ENCODE measurements around the gene CLN5.
A peak's percentile ranks its signal among the peaks of the same experiment; 100 is the strongest.

CLN5 gene

DNA sequence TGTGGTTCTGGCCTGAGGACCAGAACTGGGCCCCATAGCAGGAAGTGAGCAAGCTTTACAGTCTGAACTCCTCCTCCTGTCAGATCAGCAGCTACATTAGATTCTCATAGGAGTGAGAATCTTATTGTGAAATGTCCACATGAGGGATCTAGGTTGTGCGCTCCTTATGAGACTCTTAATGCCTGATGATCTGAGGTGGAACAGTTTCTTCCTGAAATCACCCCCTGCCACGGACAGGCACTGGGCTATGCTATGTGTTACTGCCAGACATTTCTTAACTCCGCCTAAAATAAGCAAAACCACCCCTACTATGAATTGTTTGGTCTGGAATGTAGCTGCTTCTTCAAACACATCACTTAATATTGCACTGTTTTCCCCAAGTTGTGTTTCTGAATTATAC is 30.5 kb downstream of the CLN5 start:
- no peak for DNase-seq

DNA sequence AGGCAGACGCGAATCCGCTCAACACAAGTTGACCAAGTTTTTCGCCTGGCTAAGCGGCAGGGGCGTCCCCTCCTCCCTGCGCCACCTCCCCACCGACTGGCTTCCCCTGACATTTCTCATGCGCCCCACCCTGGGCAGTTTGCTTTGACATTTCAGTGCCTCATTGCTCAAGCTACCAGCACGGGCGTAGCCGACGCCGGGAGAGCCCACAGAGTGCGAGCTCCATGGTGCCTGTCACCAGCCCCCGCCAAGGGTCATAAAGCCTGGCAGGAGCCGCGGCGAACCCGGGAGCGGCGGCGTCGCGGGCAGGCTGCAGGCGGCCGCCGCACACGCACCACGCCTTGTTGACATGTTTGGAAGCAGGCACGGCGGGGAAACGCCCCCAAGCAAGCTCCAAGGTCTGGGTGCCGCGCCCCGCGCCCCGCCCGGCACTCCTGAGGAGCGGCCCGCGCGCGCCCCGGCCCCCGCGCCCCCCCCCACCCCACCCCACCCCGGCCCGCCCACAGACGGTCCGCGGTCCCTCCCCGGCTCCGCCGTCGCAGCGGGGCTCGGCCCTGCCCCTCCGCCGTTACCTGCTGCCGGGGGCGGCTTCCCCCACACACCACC is 34.5 kb downstream of the CLN5 start:
- peak; percentile 79 for DNase-seq

DNA sequence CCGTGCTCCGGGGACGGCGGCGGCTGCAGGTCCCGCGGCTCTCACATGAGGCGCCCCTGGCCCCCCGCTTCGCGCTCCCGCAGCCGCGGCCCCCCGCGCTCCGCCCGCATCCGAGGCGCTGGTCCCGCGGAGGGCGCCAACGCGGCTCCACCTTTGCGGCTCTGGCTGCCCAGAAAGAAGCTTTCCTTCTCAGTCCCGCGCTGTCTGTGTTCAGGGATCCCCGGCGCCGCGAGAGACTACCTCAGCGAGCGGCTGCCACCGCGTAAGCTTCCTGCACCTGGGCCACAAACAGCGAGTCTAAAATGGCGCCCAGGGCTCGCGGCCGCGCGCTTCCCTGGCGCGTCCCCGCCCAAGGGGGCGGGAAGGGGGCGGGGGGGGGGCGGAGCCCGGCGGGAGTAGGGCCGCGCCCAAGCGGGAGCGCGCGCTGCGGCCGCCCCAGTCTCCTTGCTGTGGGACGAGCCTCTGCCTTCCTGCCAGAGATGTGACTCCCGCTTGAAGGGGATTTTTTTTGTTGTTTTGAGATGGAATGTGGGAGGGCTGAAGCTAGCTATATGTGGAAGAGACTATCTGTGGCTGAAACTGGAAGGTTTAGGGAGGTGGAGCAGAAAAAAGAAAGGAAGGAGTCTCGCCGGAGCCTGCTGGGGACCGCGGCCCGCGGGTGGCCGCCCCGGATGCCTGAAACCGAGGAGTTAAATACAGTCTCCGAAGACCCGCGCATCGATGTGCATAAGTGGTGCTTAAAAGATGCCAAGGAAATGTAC is 35.2 kb downstream of the CLN5 start, which contains the start of gene FBXL3:
FBXL3 (minus strand) TSS at position 299 of the 761 bp plus-strand sequence. CDS start 5,299 bp downstream, outside the sequence.
- DNase-seq: peak; percentile 83

DNA sequence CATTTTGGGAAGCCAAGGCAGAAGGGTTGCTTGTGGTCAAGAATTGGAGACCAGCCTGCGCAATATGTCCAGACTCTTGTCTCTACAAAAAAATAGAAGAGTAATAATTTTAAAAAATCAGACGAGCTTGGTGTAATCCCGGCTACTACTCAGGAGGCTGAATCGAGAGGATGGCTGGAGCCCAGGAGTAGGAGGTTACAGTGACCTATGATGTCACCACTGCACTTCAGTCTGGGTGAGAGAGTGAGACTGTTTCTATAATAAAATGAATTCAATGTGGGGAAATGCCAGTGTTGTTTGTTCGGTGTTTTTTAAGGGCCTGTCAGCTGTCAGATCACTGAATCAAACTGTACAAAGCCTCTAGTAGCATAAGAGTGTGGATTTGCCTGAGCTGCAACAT is 36.3 kb downstream of the CLN5 start:
- no peak for DNase-seq

DNA sequence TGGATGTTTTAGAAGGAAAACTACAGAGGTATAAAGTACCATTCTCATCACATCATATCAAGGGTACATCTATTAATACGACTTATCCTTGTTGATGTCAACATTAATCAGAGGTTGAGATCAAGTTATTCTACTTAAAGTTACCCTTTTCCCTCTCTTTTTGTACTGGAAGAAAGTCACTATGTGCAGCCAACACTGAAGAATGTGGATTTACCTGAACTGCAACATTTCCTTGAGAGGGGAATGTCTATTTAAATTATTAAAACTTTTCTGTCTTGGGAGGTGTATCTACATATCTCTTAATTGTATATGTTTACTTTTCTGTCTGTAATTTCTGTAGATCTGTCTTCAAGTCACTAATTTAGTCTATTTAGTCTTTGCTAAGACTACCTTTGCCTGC is 37.6 kb downstream of the CLN5 start:
- DNase-seq: no peak

DNA sequence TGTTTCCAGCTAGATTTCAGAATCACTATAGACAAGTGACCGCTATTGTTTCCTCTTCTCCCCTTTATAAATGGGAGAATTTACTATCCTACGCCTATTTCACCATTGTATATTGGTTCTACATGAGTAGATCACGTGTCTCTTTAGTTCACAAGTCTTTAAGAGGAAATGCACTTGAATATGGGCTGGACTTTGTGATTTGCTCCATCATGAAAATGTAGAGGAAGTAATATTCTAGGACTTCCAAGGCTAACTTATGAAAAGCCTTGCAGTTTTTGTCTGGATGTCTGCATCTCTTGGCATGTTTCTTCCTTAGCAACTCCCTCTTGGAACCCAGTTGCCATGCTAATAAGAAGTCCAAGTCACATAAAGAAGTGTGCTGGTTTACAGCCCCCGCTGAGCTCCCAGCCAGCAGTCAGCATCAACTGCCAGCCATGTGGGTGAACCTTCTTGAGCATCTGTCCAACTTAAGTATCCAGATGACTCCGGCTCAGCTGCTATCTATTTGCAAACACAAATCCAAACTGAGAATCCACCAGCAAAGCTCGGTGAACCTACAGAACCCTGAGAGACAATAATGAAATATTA is 39.9 kb downstream of the CLN5 start:
- no peak for DNase-seq

DNA sequence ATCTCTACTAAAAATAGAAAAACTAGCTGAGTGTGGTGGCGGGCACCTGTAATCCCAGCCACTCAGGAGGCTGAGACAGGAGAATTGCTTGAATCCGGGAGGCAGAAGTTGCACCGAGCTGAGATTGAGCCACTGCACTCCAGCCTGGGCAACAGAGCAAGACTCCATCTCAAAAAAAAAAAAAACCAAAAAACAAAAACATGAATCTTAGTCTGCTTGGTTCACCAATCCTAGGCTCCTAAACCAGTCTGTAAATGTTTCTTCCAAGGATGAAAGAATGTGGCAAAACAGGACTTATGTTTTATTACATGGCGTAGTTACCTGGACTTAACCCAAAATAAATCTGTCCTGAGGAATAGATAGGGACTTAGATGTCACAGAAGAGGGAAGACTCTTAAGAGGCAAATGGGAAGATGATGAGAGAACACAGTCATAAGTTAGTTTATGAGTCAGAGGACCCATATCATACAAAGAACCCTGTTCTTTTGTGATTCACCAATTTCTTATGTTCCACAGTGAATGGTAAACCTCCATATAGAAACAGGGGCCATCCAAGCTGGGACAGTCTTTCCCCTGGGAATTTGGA is 41.9 kb downstream of the CLN5 start:
- DNase-seq: no peak

DNA sequence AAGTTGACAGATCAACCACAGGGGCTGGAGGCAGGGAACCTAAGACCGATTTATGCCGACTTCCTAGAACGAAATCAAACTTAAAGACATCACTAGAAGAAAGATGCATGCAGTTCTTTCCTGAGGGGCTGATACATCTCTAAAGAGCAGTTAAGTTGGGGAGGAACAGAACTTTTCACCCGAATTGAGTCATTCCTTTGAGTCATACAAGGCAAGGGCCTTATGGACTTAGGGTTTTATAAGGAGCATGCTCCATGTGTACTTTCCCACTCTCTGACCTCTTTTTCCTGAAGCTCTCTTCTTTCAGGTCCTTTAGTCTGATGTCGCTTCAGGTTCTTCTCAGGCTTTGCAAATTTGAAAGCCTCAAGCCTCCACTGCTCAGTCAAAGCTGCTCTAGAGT is 43.0 kb downstream of the CLN5 start:
- no peak for DNase-seq

DNA sequence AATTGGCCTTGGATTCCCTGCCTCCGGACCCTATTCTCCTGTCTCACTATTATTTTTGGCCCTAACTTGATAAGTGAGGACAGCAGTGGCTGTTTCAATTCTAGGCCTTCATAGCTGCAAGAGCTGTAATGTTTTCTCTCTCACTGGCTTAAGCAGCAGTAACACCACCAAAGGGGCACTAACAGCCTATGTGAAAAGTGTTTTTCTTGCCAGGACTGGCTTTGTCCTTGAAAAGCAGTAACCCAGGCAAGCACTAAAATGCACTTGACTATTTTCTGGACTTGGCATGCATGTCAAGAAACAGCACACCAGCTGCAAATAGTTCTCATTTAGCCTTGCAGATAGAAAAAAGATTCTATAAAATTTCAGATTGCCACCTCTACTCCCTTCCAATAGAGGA is 44.4 kb downstream of the CLN5 start:
- DNase-seq: no peak

DNA sequence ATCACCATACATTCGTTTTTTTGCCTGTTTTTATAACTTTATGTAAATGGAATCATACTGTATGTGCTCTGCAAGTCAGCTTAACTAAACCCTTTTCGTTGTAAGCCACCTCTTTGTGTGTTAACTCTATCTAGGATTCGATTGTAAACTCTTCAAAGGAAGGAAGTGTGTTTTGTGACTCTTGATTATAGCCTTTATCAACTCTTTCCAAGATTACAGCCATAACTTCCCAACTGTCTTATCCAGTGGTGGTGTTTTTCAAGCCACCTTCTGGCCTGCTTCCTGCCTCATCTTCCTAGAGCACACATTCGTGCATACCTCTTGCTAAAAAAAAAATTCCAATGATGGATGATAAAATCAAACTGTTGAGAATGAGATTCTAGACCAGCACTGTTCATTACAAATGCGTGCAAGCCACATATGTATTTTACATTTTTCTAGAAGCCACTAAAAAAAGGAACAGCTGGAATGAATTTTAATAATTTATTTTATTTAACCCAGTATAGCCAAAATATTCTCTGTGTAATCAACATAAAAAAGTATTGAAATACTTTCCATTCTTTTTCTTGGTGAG is 47.1 kb downstream of the CLN5 start:
- no peak for DNase-seq

DNA sequence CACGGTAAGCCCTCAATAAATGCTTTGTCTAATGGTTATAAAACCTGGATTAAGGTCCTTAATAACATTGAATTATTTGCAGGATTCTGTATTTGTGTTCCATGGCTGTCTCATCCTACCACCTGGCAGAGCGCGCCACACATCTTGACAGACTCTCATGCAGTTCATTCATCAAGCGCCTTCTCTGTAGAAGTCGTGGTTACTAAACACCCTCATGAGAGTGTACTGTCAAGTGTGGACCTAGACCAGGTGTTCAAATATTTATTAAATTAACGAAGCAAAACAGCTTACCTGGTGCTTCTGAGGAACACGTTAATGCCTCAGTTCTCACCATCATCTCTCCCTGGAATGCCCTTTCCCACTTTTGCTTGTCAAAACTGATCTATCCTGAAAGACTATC is 48.2 kb downstream of the CLN5 start:
- no peak for DNase-seq

DNA sequence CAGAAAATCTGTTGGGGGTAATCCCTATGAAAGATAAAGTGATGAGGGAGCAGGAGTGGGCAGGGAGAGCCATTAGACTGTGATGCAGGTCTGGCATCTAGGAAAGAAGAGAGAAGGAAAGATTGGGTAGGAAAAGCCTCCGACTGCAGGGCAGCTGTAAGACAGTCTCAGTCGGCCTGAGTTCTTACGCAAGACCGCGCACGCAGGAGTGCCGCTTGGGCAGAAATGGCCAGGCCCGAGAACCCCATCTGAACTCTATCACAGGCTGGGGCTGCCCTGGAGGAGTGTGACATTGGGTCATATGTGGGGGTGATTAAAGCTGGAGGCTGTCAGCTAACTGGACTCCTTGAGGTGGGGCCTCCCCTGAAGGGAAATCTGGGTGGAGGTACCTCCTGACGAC is 49.0 kb downstream of the CLN5 start:
- no peak for DNase-seq

DNA sequence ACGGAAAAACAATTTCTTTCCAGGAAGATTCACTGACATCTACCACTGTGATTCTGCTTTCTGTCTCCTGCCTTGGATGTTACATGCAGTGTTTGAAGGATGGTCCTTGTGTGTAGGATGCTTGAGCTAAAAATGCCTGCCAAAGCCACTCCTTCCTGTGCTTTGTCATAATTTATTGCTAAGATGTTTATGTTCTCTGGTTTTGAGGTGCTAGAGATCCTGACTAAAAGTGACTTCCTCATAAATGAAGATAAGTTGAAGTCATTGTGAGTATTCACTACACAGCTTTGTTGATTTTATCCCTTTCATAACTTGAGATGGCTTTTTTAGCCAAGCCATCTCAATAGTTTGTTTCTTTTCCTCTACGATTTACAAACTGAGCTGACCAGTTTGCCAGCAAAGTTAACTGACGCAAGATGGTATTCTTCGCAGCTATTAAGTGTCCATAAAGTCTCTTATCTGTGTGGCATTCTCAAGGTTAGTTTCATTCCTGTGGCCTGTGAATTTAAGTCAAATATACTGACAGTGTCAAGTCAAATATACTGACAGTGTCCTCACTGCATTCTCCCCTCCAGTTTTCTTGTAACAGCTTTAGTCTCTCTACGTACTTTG is 50.8 kb downstream of the CLN5 start:
- no peak for DNase-seq

DNA sequence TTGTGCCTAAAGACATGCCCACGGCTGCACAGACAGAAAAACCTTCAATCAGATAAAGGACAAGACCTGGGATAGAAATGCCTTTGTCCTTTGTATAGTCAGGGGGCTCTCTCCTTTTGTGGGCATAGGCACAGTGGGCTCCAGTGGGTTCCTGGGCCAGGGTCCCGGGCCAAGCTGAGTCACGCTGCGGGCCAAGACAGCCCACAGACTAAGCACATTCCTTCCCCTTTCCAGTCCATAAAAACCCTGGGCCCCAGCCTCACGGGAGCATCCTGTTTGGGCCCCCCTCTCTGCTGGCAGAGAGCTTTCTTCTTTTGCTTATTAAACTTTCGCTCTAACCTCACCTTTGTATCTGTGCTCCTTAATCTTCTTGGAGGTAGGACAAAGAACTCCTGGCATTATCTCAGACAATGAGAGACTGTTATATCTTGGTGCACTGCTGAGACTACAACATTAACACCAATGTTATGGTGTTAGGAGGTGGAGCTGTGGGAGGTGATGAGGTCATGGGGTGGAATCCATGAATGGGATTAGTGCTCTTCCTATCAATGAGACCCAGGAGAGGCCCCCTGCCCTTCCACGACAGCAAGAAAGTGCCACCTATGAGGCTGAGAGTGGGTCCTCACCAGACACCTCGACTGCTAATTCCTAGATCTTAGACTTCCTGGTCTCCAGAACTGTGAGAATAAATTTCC is 55.9 kb downstream of the CLN5 start:
- no peak for DNase-seq

DNA sequence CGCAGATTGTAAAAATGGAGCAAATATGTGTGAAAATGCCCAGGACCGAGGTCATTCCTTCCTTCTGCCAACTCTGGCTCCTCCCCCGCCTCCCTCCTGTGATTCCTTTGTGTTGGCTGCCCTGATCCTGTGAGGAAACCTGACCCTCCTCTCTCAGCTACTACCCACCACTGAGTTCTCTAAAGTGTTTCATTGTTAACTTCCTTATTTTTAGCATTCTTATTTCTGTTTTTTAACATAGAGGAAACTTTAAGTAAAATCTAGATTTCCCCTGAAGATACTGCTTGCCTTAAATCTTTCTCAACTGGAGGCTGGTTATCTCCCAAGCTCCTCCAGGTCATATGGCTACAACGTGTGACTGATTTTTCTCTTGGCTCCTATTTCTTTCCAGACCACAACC is 56.8 kb downstream of the CLN5 start:
- DNase-seq: no peak

DNA sequence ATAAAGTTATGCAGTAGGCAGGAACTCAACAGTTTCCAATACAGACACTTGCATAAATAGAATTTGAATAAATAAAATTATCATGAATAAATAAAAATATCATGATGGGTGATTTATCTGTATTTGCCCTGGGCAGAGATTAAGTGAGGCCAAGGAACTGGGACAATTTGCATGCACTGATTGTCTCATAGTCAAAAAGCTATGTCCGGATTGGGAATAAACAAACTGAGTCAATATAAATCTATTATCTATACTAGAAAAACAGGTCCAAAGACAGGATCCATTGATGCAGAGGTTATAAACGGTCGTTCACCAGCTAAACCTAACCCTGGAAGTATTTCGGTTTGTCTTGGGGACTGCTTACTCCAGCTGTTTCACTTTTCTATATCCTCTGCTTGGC is 61.3 kb downstream of the CLN5 start:
- DNase-seq: no peak

Data from stimulated activated CD8-positive, alpha-beta memory T cell treated with anti-CD3 and anti-CD28 coated beads, Interleukin-4, amount 100 ng/mL, for 48 hours (primary cell).